GM18870 (cell line): ENCODE results near the gene RABL6.
"Not testable (repeated sequence)": the region's sequence is repeated elsewhere in the genome, so short reads cannot be mapped to it uniquely, and the experiment has no call there.

Experiments used
- ATAC-seq: cut with Tn5 transposase; IDR thresholded peaks from one replicate; pipeline ENCODE4 v1.9.1; 2021; ENCODE audit warnings: moderate library complexity; ENCODE audit not compliant: unreplicated experiment

The RABL6 gene

GRCh38 chr9:136793086-136793946 lies 14.4 kb upstream of the RABL6 start:
- ATAC-seq: no peak

GRCh38 chr9:136794281-136794999 lies 13.3 kb upstream of the RABL6 start:
- no peak for ATAC-seq

GRCh38 chr9:136795000-136795348 lies 12.8 kb upstream of the RABL6 start:
- ATAC-seq: no peak

- ATAC-seq: no peak
Measured at GRCh38 chr9:136796238-136796774, 11.4 kb upstream of the RABL6 start, which contains the start of gene CCDC183. Gene CCDC183, plus strand, starts transcription at chr9:136796338. Its CDS starts 60 bp downstream, at chr9:136796398.

GRCh38 chr9:136796775-136797347 lies 10.9 kb upstream of the RABL6 start:
- not testable (repeated sequence) for ATAC-seq

GRCh38 chr9:136798708-136799078 lies 9.1 kb upstream of the RABL6 start:
- ATAC-seq: no peak

GRCh38 chr9:136799079-136799853 lies 8.5 kb upstream of the RABL6 start:
- no peak for ATAC-seq

GRCh38 chr9:136799854-136800657 lies 7.7 kb upstream of the RABL6 start:
- ATAC-seq: no peak

- ATAC-seq: no peak
Measured at GRCh38 chr9:136802321-136802720, 5.4 kb upstream of the RABL6 start.

GRCh38 chr9:136803009-136803550 lies 4.7 kb upstream of the RABL6 start:
- not testable (repeated sequence) for ATAC-seq

GRCh38 chr9:136803551-136804508 lies 3.9 kb upstream of the RABL6 start:
- ATAC-seq: no peak

GRCh38 chr9:136804509-136805206 lies 3.1 kb upstream of the RABL6 start:
- ATAC-seq: no peak

GRCh38 chr9:136805207-136805740 lies 2.5 kb upstream of the RABL6 start:
- no peak for ATAC-seq

GRCh38 chr9:136806067-136806466 lies 1.7 kb upstream of the RABL6 start:
- ATAC-seq: no peak

- no peak for ATAC-seq
Measured at GRCh38 chr9:136806631-136807201, 1.0 kb upstream of the RABL6 start.

- no peak for ATAC-seq
Measured at GRCh38 chr9:136808075-136808805, 492 bp downstream of the RABL6 start.

- ATAC-seq: no peak
Measured at GRCh38 chr9:136808806-136809158, 1.0 kb downstream of the RABL6 start.
